T-helper 2 cell treated with Interferon-gamma antibody and Interleukin-4, amounts not matched to agents 100 ng/mL and 5 ng/mL, for 36 hours (primary cell): ENCODE results near the gene BTBD9. TPM values are rescaled to one million over a fixed set of nuclear protein-coding genes. Genes with fewer than 3 reads are reported as not detected.
"Not testable (repeated sequence)": the region's sequence is repeated elsewhere in the genome, so short reads cannot be mapped to it uniquely, and the experiment has no call there.

Experiments
- intact Hi-C: fragments of 100-400 bp; cut with micrococcal nuclease; formaldehyde crosslinking; loops from one replicate; pipeline ENCODE4 v1.15.1; 2023
- total RNA-seq: library from RNA; stranded (reverse); gene quantifications from 2 replicates; pipeline ENCODE4 v1.2.3, GENCODE V29; 2022

BTBD9 gene
- total RNA-seq, 1 donor from 2014 or later: 18.8 TPM

DNA sequence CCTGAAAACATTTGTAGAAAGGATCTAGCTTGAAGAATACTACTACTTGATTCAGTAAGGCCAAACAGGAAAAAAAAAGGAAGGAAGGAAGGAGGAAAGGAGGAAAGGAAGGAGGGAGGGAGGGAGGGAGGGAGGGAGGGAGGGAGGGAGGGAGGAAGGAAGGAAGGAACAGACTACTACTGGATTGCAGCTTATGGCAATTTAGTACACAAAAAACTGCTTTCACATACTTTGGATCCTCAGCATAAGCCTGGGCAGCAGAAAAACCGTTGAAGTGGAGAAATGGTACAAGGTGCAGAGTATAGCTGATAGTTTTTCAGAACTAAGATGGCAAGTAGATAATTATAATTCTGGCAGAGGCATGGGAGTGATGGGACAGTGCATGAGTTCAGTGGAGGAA is 201.6 kb downstream of the BTBD9 start:
- intact Hi-C loops: no loop called here

DNA sequence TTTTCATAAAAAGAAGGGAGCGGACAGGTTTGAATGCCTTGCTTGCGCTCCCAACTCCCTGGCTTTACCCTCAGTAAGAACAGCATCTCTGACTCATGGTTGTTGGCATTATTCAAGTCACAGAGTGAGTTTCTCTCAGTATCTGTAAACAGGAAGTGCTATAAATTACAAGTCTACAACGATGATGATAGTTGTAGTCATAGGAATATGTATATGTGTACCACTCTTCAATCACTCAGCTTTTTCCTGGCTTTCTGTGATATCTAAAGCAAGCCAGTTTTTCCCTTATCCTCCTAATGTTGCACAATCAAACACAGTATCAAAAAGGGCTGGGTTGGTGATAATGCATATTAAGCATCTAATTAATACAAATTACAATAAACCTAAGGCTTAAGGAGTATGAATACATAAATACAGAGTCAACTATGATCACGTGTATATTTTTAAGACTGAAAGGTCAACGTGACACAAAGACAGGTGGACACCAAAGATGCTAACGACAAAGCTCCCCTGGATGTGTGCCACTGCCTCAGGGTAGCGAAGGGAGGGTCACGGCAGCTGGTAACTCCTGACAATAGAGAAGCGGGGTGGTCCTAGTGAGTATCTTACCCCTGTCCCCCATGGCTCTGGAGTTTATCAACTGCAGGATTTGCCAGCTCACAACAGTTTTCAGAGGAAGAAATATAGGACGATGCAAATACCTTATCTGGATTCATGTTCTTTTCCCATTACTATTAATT is 202.8 kb downstream of the BTBD9 start:
- intact Hi-C loops: no loop called here

DNA sequence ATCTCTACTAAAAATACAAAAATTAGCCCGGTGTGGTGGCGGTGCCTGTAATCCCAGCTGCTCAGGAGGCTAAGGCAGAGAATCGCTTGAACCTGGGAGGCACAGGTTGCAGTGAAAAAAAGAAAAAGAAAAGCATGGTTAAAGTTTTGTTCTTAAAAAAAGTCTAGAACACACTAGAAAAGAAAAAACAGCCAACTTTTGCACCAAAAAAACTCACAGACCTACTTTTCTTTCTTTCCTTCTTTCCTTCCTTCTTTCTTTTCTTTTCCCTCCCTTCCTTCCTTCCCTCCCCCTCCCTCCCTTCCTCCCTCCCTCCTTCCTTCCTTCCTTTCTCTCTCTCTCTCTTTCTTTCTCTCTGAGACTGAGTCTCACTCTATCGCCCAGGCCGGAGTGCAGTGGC is 204.4 kb downstream of the BTBD9 start:
- intact Hi-C loops: no loop called here

DNA sequence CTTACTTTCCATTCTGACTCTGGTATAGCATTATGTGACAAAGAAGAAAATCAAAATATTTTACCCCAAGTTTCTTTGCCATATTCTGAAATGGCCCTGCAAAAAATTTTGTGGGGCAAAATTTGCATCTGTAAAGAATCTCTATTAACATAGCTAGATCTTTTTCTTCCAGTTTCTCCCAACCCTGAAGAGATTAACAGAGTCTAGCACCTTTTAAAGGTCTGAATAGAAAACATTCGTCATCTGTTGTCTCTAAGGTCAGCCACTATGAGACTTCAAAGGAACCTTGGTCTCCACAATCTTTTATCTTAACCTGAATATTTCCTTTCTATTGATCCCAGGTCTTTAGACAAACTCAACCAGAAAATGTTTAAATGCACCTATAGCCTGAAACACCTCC is 205.7 kb downstream of the BTBD9 start:
- intact Hi-C loops: no loop called here

DNA sequence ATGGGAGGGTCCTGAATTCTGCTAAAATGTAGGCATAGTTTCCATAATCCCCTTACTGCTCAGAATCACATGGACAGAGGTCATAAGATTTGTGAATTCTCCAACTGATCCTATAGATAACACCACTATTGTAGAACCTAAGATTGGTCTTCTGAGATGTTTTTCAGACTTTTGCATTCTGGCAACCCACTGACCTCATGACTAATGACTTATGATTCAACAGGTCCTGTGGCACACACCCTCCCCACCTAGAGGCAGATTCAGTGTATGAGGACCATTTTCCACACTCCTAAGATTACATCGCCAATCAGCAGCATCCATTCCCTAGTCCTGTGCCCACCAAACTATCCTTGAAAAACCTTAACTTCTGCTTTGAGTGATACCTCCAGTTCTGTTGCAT is 207.2 kb downstream of the BTBD9 start:
- intact Hi-C loops: no loop called here

DNA sequence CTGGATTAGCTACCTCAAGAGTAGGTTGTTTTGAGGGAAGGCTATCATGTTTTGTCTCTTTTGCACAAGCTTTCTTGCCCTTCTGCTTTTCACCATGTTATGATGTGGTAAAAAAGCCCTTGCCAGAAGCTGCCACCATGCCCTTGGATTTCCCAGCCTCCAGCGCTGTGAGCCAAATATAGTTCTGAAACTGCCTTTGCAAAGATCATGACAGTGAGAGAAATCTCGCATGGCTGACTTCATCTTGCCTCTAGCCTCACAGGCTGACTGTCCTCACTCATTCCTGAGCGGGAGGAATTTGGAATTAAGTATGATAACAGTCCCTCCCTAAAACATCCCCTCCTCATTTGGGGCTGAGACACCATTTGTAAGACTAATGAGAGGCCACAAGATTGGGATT is 207.7 kb downstream of the BTBD9 start:
- intact Hi-C loops: no loop called here

DNA sequence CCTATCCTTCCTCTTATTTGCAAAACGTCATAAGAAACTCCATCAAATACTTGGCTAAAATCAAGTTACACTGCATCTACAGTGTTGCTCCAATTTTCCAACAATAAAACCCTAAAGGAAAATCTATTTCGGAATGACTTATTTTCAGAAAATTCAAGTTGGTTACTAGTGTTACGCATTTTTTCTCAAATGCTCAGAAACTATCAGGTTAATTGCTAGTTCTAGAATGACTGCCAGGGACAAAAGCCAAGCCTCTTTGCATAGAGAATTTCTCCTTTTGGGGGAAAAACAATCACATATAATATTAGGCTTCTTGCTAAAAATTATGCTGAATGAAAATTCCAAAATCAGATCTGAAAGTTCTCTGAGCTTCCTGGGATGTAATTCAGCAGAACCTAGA is 210.2 kb downstream of the BTBD9 start:
- intact Hi-C loops: no loop called here

DNA sequence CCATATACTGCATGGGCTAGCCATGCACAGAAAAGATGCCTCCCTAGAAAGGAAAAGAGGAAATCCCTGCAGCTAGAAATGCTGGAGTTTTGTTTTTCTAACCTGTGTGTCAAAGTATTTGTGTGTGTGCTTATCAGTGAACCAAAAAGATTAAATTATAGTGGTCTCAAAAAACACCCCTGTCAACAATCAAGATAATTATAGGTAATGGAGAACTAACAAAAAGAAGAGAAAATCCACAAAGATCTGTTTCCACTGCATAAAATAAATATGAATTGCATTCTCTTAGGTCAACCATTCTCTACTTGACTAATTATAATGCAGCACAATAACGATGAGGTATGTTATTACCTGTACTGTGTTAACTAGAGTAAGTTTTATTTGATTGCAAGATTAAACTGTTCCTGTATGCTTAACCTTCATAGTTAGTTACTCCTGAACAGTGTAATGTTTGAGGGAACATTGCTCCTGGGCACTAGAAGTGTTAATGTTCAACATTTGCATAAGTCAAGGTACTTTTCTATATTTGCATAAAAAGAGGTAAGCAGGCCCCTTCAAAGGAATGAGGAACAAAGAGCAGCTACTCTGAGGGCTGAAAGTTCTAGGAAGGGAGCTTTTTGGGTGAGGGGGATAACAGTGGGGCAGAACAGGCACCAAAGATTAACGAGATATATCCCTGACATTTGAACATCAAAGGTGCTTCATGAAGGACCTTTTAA is 212.1 kb downstream of the BTBD9 start:
- intact Hi-C loops: no loop called here

DNA sequence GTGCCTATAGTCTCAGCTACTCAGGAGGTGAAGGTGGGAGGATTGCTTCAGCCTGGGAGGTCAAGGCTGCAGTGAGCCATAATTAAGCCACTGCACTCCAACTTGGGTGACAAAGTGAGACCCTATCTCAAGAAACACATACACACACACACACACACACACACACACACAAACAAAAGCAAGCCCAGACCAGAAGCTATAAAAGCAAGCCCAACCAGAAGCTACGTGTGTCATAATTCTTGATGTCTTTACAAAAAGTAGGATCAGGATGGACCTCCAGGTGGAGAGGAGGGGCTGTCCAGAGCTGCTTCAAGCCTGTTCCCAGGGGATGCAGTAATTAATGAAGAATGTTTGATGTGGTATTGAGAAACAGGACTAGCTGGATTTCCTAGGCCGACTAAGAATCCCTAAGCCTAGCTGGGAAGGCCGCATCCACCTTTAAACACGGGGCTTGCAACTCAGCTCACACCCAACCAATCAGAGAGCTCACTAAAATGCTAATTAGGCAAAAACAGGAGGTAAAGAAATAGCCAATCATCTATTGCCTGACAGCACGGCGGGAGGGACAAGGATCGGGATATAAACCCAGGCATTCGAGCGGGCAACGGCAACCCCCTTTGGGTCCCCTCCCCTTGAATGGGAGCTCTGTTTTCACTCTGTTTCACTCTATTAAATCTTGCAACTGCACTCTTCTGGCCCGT is 213.8 kb downstream of the BTBD9 start:
- intact Hi-C loops: not testable (repeated sequence)

DNA sequence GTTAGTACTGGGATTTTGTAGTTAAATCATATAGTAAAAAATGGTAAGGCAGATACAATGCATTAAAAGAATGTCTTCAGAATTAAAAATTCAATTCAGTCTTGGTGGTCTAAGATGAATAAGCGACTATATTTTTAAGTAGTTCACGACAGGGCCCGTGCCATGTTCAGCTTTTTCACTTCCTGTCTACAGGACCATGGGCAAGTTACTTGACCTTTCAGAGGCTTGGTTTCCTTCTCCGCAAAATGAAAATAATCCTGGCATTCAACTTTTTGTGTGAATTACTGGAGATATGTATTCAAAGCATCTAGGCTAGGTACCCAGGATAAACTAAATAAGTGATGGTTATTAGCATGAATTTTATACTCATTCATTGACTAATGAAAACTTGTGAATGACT is 216.0 kb downstream of the BTBD9 start:
- intact Hi-C loops: no loop called here

DNA sequence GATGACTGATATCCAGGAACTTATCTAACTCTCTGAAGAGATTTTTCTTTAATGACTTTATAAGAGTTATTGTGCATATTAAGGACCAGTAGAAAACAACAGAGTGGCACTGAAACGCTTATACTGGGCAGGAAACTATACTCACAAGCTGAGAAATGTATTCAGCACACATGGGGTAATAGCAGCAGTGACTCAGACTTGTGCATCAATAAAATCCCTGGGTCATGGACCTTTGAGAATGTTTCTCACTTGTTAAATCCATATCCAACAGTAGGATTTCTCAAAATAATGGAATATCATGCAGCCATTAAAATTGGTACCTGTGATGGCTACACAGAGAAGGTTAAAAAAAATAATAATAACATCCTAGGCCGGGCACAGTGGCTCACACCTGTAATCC is 219.5 kb downstream of the BTBD9 start:
- intact Hi-C loops: no loop called here

DNA sequence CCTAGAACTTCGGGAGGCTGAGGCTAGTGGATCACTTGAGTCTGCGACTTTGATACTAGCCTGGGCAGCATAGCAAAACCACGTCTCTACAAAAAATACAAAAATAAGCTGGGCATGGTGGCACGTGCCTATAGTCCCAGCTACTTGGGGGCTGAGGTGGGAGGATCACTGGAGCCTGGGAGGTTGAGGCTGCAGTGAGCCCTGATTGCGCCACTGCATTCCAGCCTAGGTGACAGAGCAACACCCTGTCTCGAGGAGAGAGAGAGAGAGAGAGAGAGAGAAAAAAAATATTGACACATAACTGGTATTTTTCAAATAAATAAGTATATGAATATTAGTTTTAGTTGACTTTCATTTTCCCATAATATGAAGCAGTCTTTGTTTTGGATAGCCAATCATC is 222.2 kb downstream of the BTBD9 start:
- intact Hi-C loops: no loop called here

DNA sequence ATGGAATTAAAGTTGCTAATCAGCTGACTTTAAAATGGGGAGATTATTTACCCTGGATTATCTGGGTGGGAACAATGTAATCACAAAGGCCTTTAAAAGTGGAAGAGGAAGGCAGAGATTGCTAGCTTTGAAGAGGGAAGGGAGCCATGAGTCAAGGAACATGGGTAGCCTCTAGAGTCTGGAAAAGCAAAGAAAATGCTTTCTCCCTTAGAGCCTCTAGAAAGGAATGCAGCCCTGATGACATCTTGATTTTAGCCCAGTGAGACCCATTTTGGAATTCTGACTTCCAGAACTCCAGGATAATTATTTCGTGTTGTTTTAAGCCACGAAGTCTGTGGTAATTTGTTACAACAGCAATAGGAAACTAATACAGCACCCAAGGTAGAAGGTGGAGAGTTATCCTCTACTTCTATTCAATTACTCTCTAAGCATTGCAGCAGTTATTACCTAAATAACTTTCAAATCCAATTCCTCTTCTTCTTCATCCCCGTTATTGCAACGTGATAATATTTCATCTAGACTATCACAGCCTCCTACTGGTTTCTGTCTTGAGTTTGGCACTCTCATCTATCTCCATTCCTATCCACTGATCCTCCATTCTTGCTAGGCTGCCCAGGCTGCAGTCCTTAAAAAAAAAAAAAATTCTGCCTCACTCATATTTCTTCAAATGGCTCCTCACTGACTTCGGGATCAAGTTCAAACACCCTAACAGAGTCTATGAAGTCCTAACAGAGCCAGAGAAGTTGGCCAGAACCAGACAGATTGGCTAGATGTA is 224.3 kb downstream of the BTBD9 start:
- intact Hi-C loops: no loop called here

DNA sequence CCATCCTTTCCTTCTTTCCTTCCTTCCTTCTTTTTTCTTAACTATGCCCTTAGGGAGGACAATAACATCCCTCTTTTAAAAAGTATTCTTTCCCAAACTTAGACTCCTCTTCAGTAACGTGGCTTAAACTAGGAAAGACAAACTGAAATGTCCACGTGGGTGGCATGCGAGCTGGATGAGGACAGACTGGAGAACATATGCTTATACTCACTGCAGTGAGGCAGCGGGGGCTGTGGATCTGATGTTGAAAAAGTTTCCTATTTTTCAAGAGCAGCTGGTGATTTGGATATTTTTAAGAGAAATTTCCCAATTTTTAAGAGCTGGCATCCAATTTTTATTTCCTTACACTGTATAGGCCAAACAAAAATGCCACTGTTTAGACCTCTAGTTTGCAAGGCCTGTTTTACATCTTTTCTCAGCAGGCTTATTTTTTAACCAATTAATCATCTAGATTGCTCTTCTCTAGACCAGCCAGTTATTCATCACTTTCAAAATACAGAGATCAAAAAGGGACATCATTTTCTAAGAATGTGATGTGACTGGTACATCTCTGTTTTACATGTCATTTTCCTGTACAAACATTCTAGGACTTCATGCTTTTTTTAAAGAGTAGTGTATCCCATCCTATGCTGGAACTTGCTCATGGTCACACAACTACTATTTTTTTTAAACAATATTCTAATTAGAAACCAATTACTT is 226.5 kb downstream of the BTBD9 start:
- intact Hi-C loops: no loop called here

DNA sequence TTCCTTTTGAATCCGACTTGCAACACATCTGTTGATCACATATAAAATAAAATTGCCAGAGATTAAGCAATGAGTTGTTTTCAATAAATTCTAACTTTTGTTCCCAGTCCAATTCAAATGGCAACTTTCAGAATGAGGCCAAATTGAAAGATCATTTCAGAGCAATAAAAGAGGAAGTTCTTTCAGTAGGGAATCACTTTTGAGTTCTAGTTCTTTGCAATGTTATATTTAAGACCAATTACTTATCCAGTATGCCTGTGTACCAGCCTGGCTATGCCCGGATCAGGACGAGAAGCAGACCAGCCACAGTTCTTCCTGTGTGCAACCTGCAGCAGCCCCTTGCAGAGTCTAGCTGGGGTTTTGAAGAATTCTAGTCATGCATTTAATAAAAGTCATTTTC is 232.5 kb downstream of the BTBD9 start:
- intact Hi-C loops: no loop called here

DNA sequence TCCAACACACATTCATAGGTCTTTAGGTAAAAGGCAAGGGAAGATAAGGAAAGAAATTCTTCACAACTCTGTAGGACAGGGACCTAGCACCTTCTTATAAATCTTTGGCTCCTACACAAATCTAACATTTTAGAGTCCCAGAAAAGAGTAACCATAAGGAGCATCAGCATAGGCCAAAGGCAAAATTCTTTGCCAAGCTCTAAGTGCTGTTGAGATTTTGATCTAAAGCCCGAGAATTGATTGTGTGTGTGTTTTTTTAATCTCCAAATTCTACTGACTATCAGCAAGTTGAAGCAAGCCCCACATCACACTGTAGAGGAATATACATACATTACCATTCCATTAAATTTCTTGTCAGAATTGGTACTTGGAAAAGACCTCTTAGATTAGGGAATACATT is 233.6 kb downstream of the BTBD9 start:
- intact Hi-C loops: no loop called here

DNA sequence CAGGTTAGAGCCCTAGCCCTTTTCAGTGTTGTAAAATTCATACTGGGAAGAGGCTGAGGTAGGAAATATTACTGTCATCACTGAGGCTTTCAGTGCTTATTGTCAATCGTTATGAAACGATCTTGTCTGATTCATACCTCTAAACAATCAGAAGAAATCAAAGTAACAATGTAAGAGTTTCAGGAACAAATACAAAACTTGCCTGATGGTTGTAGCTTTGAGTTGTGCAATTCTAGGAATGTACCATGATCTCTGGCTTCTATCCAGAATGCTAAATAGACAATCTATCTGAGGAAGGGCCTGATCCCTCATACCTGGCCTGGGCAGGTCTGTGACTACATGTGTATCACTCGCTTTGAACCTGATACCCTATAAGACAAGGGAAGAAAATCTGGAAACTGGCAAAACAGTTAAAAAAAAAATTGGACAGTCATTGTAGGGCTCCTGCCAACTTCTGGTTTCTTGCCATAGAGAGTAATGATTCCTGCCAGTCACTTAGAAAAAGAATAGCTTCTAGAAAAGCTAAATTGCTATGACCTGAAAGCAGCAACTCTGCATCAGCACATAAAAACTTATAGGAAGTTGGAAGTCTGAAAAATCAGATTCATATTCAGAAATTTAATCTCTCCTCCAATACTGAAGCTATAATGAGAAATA is 234.7 kb downstream of the BTBD9 start:
- intact Hi-C loops: no loop called here

DNA sequence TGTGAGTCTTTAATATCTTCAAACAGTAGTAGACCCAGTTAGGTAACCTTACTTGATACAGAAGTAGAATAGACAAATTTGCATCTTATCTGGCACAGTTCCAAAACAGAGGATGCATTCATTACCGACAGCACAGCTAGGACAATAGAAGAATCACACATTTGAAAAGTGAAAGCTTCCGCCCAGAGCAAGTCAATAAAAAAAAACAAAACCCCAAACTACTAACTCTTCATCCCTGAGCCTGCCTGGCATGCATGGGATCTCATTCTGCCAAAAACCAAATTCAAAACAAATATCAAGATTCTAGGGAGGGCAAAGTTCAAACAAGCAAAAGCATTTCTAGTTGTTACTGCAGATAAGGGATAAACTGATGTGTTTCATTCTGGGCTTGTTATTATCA is 235.4 kb downstream of the BTBD9 start:
- intact Hi-C loops: no loop called here

DNA sequence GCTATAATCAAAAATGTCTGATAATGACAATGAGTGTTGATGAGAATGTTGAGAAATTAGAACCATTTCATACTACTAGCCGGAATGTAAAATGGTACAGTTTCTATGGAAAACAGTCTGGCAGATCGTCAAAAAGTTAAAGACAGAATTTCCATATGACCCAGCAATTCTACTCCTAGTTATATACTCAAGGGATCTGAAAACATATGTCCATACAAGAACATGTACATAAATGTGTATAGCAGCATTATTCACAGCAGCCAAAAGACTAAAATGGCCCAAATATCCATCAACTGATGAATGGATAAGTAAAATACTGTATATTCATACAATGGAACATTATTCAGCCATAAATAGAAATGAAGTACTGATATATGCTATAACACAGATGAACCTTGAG is 236.2 kb downstream of the BTBD9 start:
- intact Hi-C loops: no loop called here

DNA sequence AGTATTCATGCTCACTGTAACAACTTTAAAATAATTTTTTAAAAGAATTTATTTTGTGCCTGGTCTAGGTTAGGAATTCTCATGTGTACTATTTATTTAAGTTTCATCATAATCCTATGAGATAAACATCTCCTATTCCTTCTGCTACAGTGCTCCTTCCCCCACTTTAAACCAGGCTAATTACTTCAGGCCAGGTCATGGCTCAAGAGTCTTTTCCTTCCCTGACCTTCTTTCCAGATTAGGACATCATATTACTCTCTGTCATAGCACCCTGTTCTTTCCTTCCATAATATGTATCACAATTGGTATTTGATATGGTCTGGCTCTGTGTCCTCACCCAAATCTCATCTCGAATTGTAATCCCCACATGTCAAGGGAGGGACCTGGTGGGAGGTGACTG is 239.0 kb downstream of the BTBD9 start:
- intact Hi-C loops: no loop called here

DNA sequence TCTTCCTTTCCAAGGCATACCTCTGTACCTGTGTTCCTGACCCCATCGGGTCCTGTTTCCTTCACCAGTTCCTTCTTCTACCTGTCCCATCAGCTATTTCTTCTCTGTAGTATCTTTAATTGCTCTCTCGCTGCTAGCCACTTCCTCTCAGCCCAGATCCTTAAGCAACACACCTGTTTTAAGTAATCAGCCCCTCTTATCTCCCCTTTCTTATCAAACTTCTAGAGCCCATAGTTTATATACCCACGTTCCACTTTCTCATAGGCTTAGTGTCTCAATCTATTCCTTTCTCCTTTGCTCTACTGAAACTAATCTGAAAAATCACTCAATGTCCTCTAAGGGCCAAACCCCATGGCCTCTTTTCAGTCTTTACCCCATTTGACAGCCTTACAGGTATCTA is 239.6 kb downstream of the BTBD9 start:
- intact Hi-C loops: no loop called here
